GM23338 (cell line): ENCODE data around the gene HSPB3. TPM values are rescaled to one million over a fixed set of nuclear protein-coding genes. Genes with fewer than 3 reads are reported as not detected.

Experiments used
- ATAC-seq: fragments of 200-7000 bp; cut with Tn5 transposase; 3 replicates; pipeline ENCODE4 v1.9.1; 2020
- DNase-seq: peaks from one replicate; pipeline ENCODE4 v3.0.0-alpha.2; 2015; ENCODE audit warnings: low spot score
- H2AFZ ChIP-seq: fragments of 200-600 bp; sonication (generic); 2 replicates; pipeline ENCODE4 v1.8.0; 2016; ENCODE audit warnings: antibody characterized with exemption, mild to moderate bottlenecking, moderate library complexity
- H3F3A ChIP-seq: fragments of 200-600 bp; sonication (generic); replicated peaks from 2 replicates; pipeline ENCODE4 v1.8.0; 2017; ENCODE audit warnings: antibody characterized with exemption, mixed run types, low read depth
- H3K27ac ChIP-seq: fragments of 200-600 bp; sonication (generic); 2 replicates; pipeline ENCODE4 v1.6.1; 2016; ENCODE audit warnings: low read depth
- H3K27me3 ChIP-seq: fragments of 200-600 bp; sonication (generic); 2 replicates; pipeline ENCODE4 v1.8.0; 2016; ENCODE audit warnings: mild to moderate bottlenecking, mixed run types, moderate library complexity; ENCODE audit not compliant: insufficient read depth
- H3K36me3 ChIP-seq: fragments of 200-600 bp; sonication (generic); 2 replicates; pipeline ENCODE4 v1.8.0; 2016; ENCODE audit warnings: mild to moderate bottlenecking; ENCODE audit not compliant: insufficient read depth
- H3K4me1 ChIP-seq: fragments of 200-600 bp; sonication (generic); 2 replicates; pipeline ENCODE4 v1.8.0; 2016; ENCODE audit warnings: mild to moderate bottlenecking, moderate library complexity; ENCODE audit not compliant: insufficient read depth
- H3K4me2 ChIP-seq: fragments of 200-600 bp; sonication (generic); 2 replicates; pipeline ENCODE4 v1.7.1; 2017; ENCODE audit warnings: mixed run types
- H3K4me3 ChIP-seq: fragments of 200-600 bp; sonication (generic); 2 replicates; pipeline ENCODE4 v1.6.1; 2016; ENCODE audit warnings: mixed run types
- H3K79me2 ChIP-seq: fragments of 200-600 bp; sonication (generic); replicated peaks from 2 replicates; pipeline ENCODE4 v1.8.0; 2017; ENCODE audit warnings: mild to moderate bottlenecking; ENCODE audit not compliant: insufficient read depth
- H3K9me2 ChIP-seq: fragments of 200-600 bp; sonication (generic); 2 replicates; pipeline ENCODE4 v1.8.0; 2017; ENCODE audit not compliant: insufficient read depth
- H4K20me1 ChIP-seq: fragments of 200-600 bp; sonication (generic); replicated peaks from 2 replicates; pipeline ENCODE4 v1.8.0; 2017; ENCODE audit warnings: mild to moderate bottlenecking; ENCODE audit not compliant: insufficient read depth
- H3K27ac Mint-ChIP-seq: 2 replicates; pipeline ENCODE4 v1.8.0; 2020; ENCODE audit warnings: inconsistent platforms, mild to moderate bottlenecking, moderate library complexity, mixed read lengths
- H3K27me3 Mint-ChIP-seq: 3 replicates; pipeline ENCODE4 v1.8.0; 2022; ENCODE audit warnings: low read depth, mild to moderate bottlenecking, moderate library complexity, mixed read lengths, inconsistent platforms; ENCODE audit not compliant: insufficient read depth, poor library complexity
- H3K36me3 Mint-ChIP-seq: 3 replicates; pipeline ENCODE4 v1.8.0; 2021; ENCODE audit warnings: low read depth, mild to moderate bottlenecking, inconsistent platforms, moderate library complexity, mixed read lengths
- H3K4me1 Mint-ChIP-seq: 3 replicates; pipeline ENCODE4 v1.8.0; 2020; ENCODE audit warnings: mild to moderate bottlenecking, inconsistent platforms, mixed read lengths
- H3K4me3 Mint-ChIP-seq: 3 replicates; pipeline ENCODE4 v1.8.0; 2021; ENCODE audit warnings: moderate library complexity, mild to moderate bottlenecking, inconsistent platforms, mixed read lengths
- H3K9me3 Mint-ChIP-seq: 3 replicates; pipeline ENCODE4 v1.8.0; 2020; ENCODE audit warnings: moderate library complexity, mild to moderate bottlenecking, inconsistent platforms, mixed read lengths
- CREB1 ChIP-seq: fragments of 250-450 bp; sonication (Bioruptor Pico); IDR thresholded peaks from 2 replicates; pipeline ENCODE4 v1.5.0; 2020; ENCODE audit warnings: low read depth, mild to moderate bottlenecking, moderate library complexity
- ETS1 ChIP-seq: IDR thresholded peaks from 2 replicates; pipeline ENCODE4 v1.6.1; 2016; ENCODE audit warnings: antibody characterized with exemption
- EZH2phosphoT487 ChIP-seq: fragments of 200-600 bp; sonication (generic); IDR thresholded peaks from one replicate; pipeline ENCODE4 v1.8.1; 2018; ENCODE audit warnings: antibody characterized with exemption; ENCODE audit not compliant: unreplicated experiment
- POLR2AphosphoS5 ChIP-seq: IDR thresholded peaks from 2 replicates; pipeline ENCODE4 v1.6.1; 2016; ENCODE audit warnings: antibody characterized with exemption, low read depth
- ZNF114 ChIP-seq: fragments of 250-450 bp; sonication (Bioruptor Pico); IDR thresholded peaks from 2 replicates; pipeline ENCODE4 v1.5.0; 2020; ENCODE audit warnings: mild to moderate bottlenecking, moderate library complexity
- ZNF331 ChIP-seq: fragments of 250-450 bp; sonication (Bioruptor Pico); IDR thresholded peaks from 2 replicates; pipeline ENCODE4 v1.5.0; 2020; ENCODE audit warnings: low read depth, mild to moderate bottlenecking, moderate library complexity
- ZNF462 ChIP-seq: fragments of 250-450 bp; sonication (Bioruptor Pico); IDR thresholded peaks from 2 replicates; pipeline ENCODE4 v1.5.0; 2020; ENCODE audit warnings: mild to moderate bottlenecking, moderate library complexity
- polyA plus RNA-seq: library from polyadenylated mRNA; unstranded; fragments of >200 nt; fragmentation: Nextera tagmentation; extraction: Ambion mirVana; gene quantifications from 2 replicates; pipeline ENCODE4 v1.2.1, GENCODE V29; 2016
- total RNA-seq: library from RNA; depleted of rRNA; stranded (reverse); fragments of >200 nt; shearing (Covaris generic); gene quantifications from 2 replicates; pipeline ENCODE4 v1.2.3, GENCODE V29; 2014

HSPB3 gene
- total and polyA plus RNA-seq, 2 experiments from 2014 or later = not detected

DNA sequence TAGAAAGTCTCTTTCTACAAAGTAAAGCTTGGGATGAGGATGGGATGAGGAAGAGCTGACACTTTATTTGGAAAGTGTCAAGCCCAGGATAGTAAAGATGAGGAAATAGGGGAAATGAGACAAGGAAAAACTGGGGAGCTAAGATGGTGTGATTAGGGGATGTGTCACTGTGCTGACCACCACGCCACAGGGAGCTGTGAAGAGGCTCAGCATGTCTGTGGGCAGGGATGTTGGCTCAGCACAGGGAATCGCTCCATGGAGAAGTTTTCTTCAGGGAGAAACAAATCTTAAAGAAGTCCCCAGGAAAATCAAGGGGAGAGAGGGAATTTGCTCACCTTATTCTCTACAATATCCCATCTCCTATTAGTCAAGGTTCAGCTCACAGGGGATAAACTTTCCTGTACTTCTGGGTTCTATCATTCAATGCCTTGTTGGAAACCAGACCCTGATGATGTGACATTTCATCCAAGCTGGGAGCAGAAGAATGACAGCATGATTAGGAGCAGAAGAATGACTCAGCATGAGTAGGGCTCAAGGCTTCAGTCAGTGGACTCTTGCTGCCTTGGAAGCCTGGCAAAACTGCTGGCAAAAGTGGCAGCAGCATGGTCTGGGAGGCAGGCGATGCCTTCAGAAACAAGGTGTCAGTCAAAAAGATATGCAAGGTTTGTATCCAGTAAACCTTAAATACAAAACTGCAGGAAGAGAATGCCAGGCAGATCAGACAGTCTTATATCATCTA is 4.9 kb downstream of the HSPB3 start:
- Histone ChIP-seq H3K4me1 (peaks cover 7% of the 10 kb centered on the region; the same call in 1 of the 2 replicates), H4K20me1 (no peaks in the 10 kb centered on the region), H3K27me3 (no peaks in the 10 kb centered on the region), H3K36me3 (no peaks in the 10 kb centered on the region), H3K9me2 (no peaks in the 10 kb centered on the region), H3K79me2 (no peaks in the 10 kb centered on the region), H3F3A (no peaks in the 10 kb centered on the region), H3K27ac (no peak overlapping the region), H3K4me2 (no peak overlapping the region), H2AFZ (no peak overlapping the region), H3K4me3 (no peak overlapping the region)
- H3K4me3 Mint-ChIP-seq = no peak overlapping the region
- peaks cover 25% of the 10 kb centered on the region; the same call in 2 of the 3 replicates for H3K36me3 Mint-ChIP-seq
- TF ChIP-seq POLR2AphosphoS5 (no peak), ZNF331 (no peak), CREB1 (no peak), EZH2phosphoT487 (no peak), ZNF114 (CRISPR knock-in tag) (no peak), ETS1 (no peak)
- ATAC-seq = no peak
- H3K27ac Mint-ChIP-seq = no peak overlapping the region
- peaks cover 26% of the 10 kb centered on the region for H3K9me3 Mint-ChIP-seq
- peaks cover 11% of the 10 kb centered on the region; the same call in 2 of the 3 replicates for H3K4me1 Mint-ChIP-seq
- no peaks in the 10 kb centered on the region for H3K27me3 Mint-ChIP-seq
- DNase-seq = no peak

DNA sequence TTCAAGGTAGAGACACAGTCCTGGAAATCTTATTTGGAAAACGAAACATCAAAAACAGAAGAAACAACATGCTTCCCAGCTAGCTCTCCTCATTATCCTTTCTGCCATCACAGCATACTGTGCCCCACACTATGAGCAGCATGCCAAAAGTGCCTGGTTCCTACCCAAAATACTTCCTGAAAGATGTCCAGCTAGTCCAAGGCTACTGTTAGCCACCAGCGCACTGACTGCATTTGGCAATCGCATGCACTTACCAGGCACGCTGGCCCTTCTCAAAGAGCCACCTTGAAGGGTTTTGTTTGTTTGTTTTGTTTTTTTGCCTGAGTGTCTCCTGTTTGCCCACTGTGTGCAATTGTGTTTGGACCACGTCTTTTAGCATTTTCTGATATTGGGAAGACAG is 6.8 kb downstream of the HSPB3 start:
- Histone ChIP-seq H3K27me3 (no peaks in the 10 kb centered on the region), H3K36me3 (no peaks in the 10 kb centered on the region), H3K4me2 (no peak overlapping the region), H3F3A (no peaks in the 10 kb centered on the region), H4K20me1 (no peaks in the 10 kb centered on the region), H2AFZ (no peak overlapping the region), H3K9me2 (no peaks in the 10 kb centered on the region), H3K4me1 (peaks cover 3% of the 10 kb centered on the region; the same call in 1 of the 2 replicates), H3K27ac (no peak overlapping the region), H3K4me3 (no peak overlapping the region), H3K79me2 (no peaks in the 10 kb centered on the region)
- Mint-ChIP-seq H3K36me3 (peaks cover 25% of the 10 kb centered on the region; the same call in 2 of the 3 replicates), H3K4me1 (peaks cover 6% of the 10 kb centered on the region; the same call in 2 of the 3 replicates), H3K9me3 (peaks cover 26% of the 10 kb centered on the region), H3K27ac (no peak overlapping the region), H3K27me3 (no peaks in the 10 kb centered on the region), H3K4me3 (no peak overlapping the region)
- TF ChIP-seq ZNF462 (CRISPR knock-in tag) = no peak
- TF ChIP-seq CREB1 = no peak
- no peak for ATAC-seq
- DNase-seq = no peak
